GM12891 (cell line): ENCODE results near the gene LOXL4.

Source experiments
- PAX5 ChIP-seq: IDR thresholded peaks from 2 replicates; pipeline ENCODE4 v1.6.1; 2011; ENCODE audit warnings: low read length, moderate library complexity, mild to moderate bottlenecking; ENCODE audit not compliant: insufficient read depth, severe bottlenecking
- POLR2A ChIP-seq: IDR thresholded peaks from 2 replicates; pipeline ENCODE4 v1.6.1; 2011; ENCODE audit warnings: low read depth, low read length, control low read depth
- POLR2AphosphoS5 ChIP-seq: IDR thresholded peaks from 2 replicates; pipeline ENCODE4 v1.6.1; 2011; ENCODE audit warnings: low read depth, low read length, control low read depth
- POU2F2 ChIP-seq: IDR thresholded peaks from 2 replicates; pipeline ENCODE4 v1.6.1; 2011; ENCODE audit warnings: low read depth, mild to moderate bottlenecking, control low read depth, low read length, moderate library complexity
- SPI1 ChIP-seq: IDR thresholded peaks from 2 replicates; pipeline ENCODE4 v1.6.1; 2011; ENCODE audit warnings: low read depth, low read length, control low read depth
- TAF1 ChIP-seq: IDR thresholded peaks from 2 replicates; pipeline ENCODE4 v1.6.1; 2011; ENCODE audit warnings: low read depth, low read length, control low read depth

- TF ChIP-seq POLR2A = no peak
- no peak for TF ChIP-seq POLR2AphosphoS5
- no peak for TF ChIP-seq TAF1
- no peak for TF ChIP-seq POU2F2
- TF ChIP-seq SPI1 = no peak
- no peak for TF ChIP-seq PAX5
Observed at GRCh38 chr10:98308669-98309365, 40.8 kb upstream of the LOXL4 start.
